H9 (cell line): ENCODE measurements around the gene PLEKHG3. TPM values are rescaled to one million over a fixed set of nuclear protein-coding genes. Genes with fewer than 3 reads are reported as not detected.
A peak's percentile ranks its signal among the peaks of the same experiment; 100 is the strongest.

Source experiments
- DNase-seq: peaks from one replicate; pipeline ENCODE4 v3.0.0-alpha.2; 2017
- H2AFZ ChIP-seq: one replicate; pipeline ENCODE4 v1.6.1; 2013; ENCODE audit warnings: mild to moderate bottlenecking, low read length, control low read depth, moderate library complexity
- H2AK5ac ChIP-seq: 2 replicates; pipeline ENCODE4 v1.6.1; 2013; ENCODE audit warnings: low read length, control low read depth, mixed read lengths; ENCODE audit not compliant: insufficient read length
- H2BK120ac ChIP-seq: one replicate; pipeline ENCODE4 v1.6.1; 2013; ENCODE audit warnings: low read depth, mild to moderate bottlenecking, low read length, control low read depth, inconsistent platforms; ENCODE audit not compliant: poor library complexity, severe bottlenecking
- H2BK12ac ChIP-seq: 2 replicates; pipeline ENCODE4 v1.6.1; 2013; ENCODE audit warnings: low read length, control low read depth, mixed read lengths, low read depth; ENCODE audit not compliant: insufficient read length
- H2BK15ac ChIP-seq: 2 replicates; pipeline ENCODE4 v1.6.1; 2013; ENCODE audit warnings: low read depth, low read length, control low read depth
- H2BK20ac ChIP-seq: one replicate; pipeline ENCODE4 v1.6.1; 2013; ENCODE audit warnings: low read depth, mild to moderate bottlenecking, low read length, control low read depth, inconsistent platforms; ENCODE audit not compliant: poor library complexity, severe bottlenecking
- H2BK5ac ChIP-seq: 2 replicates; pipeline ENCODE4 v1.6.1; 2013; ENCODE audit warnings: low read length, control low read depth, mixed read lengths; ENCODE audit not compliant: insufficient read length
- H3K14ac ChIP-seq: 2 replicates; pipeline ENCODE4 v1.6.1; 2013; ENCODE audit warnings: low read length, control low read depth; ENCODE audit not compliant: insufficient read depth
- H3K18ac ChIP-seq: 2 replicates; pipeline ENCODE4 v1.6.1; 2013; ENCODE audit warnings: low read depth, mild to moderate bottlenecking, mixed read lengths, low read length, control low read depth; ENCODE audit not compliant: insufficient read length
- H3K23ac ChIP-seq: 2 replicates; pipeline ENCODE4 v1.6.1; 2013; ENCODE audit warnings: low read length, control low read depth, mixed read lengths, low read depth; ENCODE audit not compliant: insufficient read length
- H3K23me2 ChIP-seq: 2 replicates; pipeline ENCODE4 v1.6.1; 2013; ENCODE audit warnings: low read depth, mild to moderate bottlenecking, mixed read lengths, low read length, control low read depth; ENCODE audit not compliant: insufficient read length, poor library complexity, severe bottlenecking
- H3K27ac ChIP-seq: 2 replicates; pipeline ENCODE4 v1.5.1; 2013; ENCODE audit warnings: low read length, control low read depth, mixed read lengths, low read depth; ENCODE audit not compliant: insufficient read length
- H3K27me3 ChIP-seq: 2 replicates; pipeline ENCODE4 v1.6.1; 2013; ENCODE audit warnings: low read length, control low read depth, inconsistent platforms; ENCODE audit not compliant: insufficient read depth
- H3K4ac ChIP-seq: 2 replicates; pipeline ENCODE4 v1.6.1; 2013; ENCODE audit warnings: low read depth, mild to moderate bottlenecking, control low read depth, inconsistent platforms, low read length, moderate library complexity
- H3K4me1 ChIP-seq: 2 replicates; pipeline ENCODE4 v1.6.1; 2013; ENCODE audit warnings: low read length, control low read depth, inconsistent platforms; ENCODE audit not compliant: insufficient read depth
- H3K4me2 ChIP-seq: 2 replicates; pipeline ENCODE4 v1.6.1; 2013; ENCODE audit warnings: low read length, control low read depth, mixed read lengths; ENCODE audit not compliant: insufficient read length, insufficient read depth
- H3K56ac ChIP-seq: 2 replicates; pipeline ENCODE4 v1.6.1; 2013; ENCODE audit warnings: low read depth, mild to moderate bottlenecking, mixed read lengths, low read length, control low read depth; ENCODE audit not compliant: insufficient read length
- H3K79me1 ChIP-seq: 2 replicates; pipeline ENCODE4 v1.6.1; 2013; ENCODE audit warnings: low read depth, mild to moderate bottlenecking, moderate library complexity, low read length, control low read depth, inconsistent platforms; ENCODE audit not compliant: insufficient read depth, poor library complexity, severe bottlenecking
- H3K79me2 ChIP-seq: 2 replicates; pipeline ENCODE4 v1.6.1; 2013; ENCODE audit warnings: low read length, control low read depth, inconsistent platforms; ENCODE audit not compliant: insufficient read depth
- H3K9ac ChIP-seq: 2 replicates; pipeline ENCODE4 v1.6.1; 2013; ENCODE audit warnings: low read length, control low read depth, mixed read lengths; ENCODE audit not compliant: insufficient read length; ENCODE audit errors: extremely low read depth
- H3K9me3 ChIP-seq: one replicate; pipeline ENCODE4 v1.6.1; 2013; ENCODE audit warnings: low read depth, low read length, inconsistent platforms; ENCODE audit not compliant: control insufficient read depth
- H3T11ph ChIP-seq: one replicate; pipeline ENCODE4 v1.6.1; 2013; ENCODE audit warnings: mild to moderate bottlenecking, low read length, control low read depth, inconsistent platforms
- H4K20me1 ChIP-seq: one replicate; pipeline ENCODE4 v1.6.1; 2013; ENCODE audit not compliant: control insufficient read depth, insufficient read length, insufficient read depth
- H4K5ac ChIP-seq: 2 replicates; pipeline ENCODE4 v1.6.1; 2013; ENCODE audit warnings: low read depth, mild to moderate bottlenecking, mixed read lengths, low read length, control low read depth; ENCODE audit not compliant: insufficient read length
- H4K8ac ChIP-seq: replicated peaks from 2 replicates; pipeline ENCODE4 v1.6.1; 2013; ENCODE audit warnings: low read length, control low read depth, mixed read lengths, low read depth; ENCODE audit not compliant: insufficient read length
- H4K91ac ChIP-seq: 2 replicates; pipeline ENCODE4 v1.6.1; 2013; ENCODE audit warnings: low read depth, mild to moderate bottlenecking, moderate library complexity, mixed read lengths, low read length, control low read depth; ENCODE audit not compliant: insufficient read length
- H3K27ac Mint-ChIP-seq, 3 experiments: 2 replicates in 2 of 3; 3 replicates in 1 of 3; pipeline ENCODE4 v1.8.0; 2020 to 2021; ENCODE audit warnings: mixed read lengths in 3 of 3, mild to moderate bottlenecking in 1 of 3, moderate library complexity in 1 of 3
- H3K27me3 Mint-ChIP-seq: 2 replicates; pipeline ENCODE4 v1.8.0; 2021; ENCODE audit warnings: low read depth, mild to moderate bottlenecking, moderate library complexity, mixed read lengths
- H3K36me3 Mint-ChIP-seq, 3 experiments: 2 replicates in 2 of 3; 3 replicates in 1 of 3; pipeline ENCODE4 v1.8.0; 2020 to 2021; ENCODE audit warnings: low read depth in 3 of 3, mixed read lengths in 3 of 3; ENCODE audit not compliant: insufficient read depth in 1 of 3
- H3K4me1 Mint-ChIP-seq, 2 experiments: 2 replicates each; pipeline ENCODE4 v1.8.0; 2020; ENCODE audit warnings: mixed read lengths in 2 of 2
- H3K4me3 Mint-ChIP-seq, 2 experiments: 2 replicates in 1 of 2; 3 replicates in 1 of 2; pipeline ENCODE4 v1.8.0; 2020 to 2021; ENCODE audit warnings: mild to moderate bottlenecking in 2 of 2, mixed read lengths in 2 of 2, moderate library complexity in 1 of 2
- H3K9me3 Mint-ChIP-seq, 2 experiments: 2 replicates in 1 of 2; 3 replicates in 1 of 2; pipeline ENCODE4 v1.8.0; 2020; ENCODE audit warnings: mild to moderate bottlenecking in 2 of 2, mixed read lengths in 2 of 2, moderate library complexity in 1 of 2
- WGBS: extraction: QIAGEN DNeasy Blood & Tissue Kit; methylation state at CpG from one replicate; pipeline ENCODE4 v1.1.7; 2013; ENCODE audit warnings: missing lambda C conversion rate, low lambda C conversion rate, mixed read lengths; ENCODE audit not compliant: insufficient read length; ENCODE audit errors: extremely low coverage; 5-methylcytosine and 5-hydroxymethylcytosine counted together
- total RNA-seq: library from RNA; stranded (reverse); gene quantifications from 2 replicates; pipeline ENCODE4 v1.2.1, GENCODE V29; 2021
- TF ChIP-seq, protein P1 (sequence below): fragments of 200-600 bp; sonication (generic); conservative IDR thresholded peaks from 3 replicates; pipeline ENCODE4 v1.8.0; 2021; ENCODE audit warnings: antibody characterized with exemption, mild to moderate bottlenecking

PLEKHG3 gene
- total RNA-seq, 1 experiment from 2014 or later, result 48.5 TPM

DNA sequence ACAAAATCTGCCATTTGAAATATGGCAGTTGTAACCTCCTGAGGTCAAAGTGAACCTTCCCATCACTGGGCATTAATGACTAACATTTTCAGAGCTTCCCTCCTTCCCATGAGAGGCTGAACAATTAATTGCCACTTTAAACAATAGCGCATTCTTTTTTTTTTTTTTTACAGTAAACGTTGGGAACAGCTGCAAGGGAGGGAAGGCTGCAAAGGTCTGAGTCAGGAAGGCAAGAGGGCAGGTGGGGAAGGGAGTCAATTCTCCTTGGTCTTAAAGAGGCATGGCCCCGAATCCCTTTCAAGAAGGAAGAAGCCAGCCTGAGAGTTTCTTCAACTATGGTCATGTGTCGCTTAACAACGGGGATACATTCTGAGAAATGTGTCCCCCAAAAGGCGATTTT lies 41.0 kb upstream of the PLEKHG3 start:
- DNase-seq, result no peak
- 0 out of 7 replicates have a peak overlapping the region, but pooled peaks of 2 of the 3 experiments have one; percentile 6 to 22 for H3K27ac Mint-ChIP-seq
- H3T11ph ChIP-seq, result no peak overlapping the region
- no peaks in the 10 kb centered on the region for H3K79me1 ChIP-seq
- no peak overlapping the region for H2BK5ac ChIP-seq
- no peak overlapping the region for H3K4me2 ChIP-seq
- H3K23me2 ChIP-seq, result no peaks in the 10 kb centered on the region
- H3K79me2 ChIP-seq, result no peaks in the 10 kb centered on the region
- no peak overlapping the region for H2BK15ac ChIP-seq
- H3K27me3 ChIP-seq, result no peaks in the 10 kb centered on the region
- H3K4me1 Mint-ChIP-seq, result peaks cover 15 to 21% of the 10 kb centered on the region in 2 experiments
- H3K18ac ChIP-seq, result no peak overlapping the region
- H3K27me3 Mint-ChIP-seq, result no peaks in the 10 kb centered on the region
- no peak overlapping the region for H4K8ac ChIP-seq
- H3K36me3 Mint-ChIP-seq, result peaks cover 0 to 7% (median 0%) of the 10 kb centered on the region in 3 experiments; a peak in 2 of 7 replicates
- H3K4ac ChIP-seq, result no peak overlapping the region
- no peak overlapping the region for H3K14ac ChIP-seq
- H4K91ac ChIP-seq, result no peak overlapping the region
- no peak overlapping the region for H2AFZ ChIP-seq
- TF ChIP-seq, protein P1, sequence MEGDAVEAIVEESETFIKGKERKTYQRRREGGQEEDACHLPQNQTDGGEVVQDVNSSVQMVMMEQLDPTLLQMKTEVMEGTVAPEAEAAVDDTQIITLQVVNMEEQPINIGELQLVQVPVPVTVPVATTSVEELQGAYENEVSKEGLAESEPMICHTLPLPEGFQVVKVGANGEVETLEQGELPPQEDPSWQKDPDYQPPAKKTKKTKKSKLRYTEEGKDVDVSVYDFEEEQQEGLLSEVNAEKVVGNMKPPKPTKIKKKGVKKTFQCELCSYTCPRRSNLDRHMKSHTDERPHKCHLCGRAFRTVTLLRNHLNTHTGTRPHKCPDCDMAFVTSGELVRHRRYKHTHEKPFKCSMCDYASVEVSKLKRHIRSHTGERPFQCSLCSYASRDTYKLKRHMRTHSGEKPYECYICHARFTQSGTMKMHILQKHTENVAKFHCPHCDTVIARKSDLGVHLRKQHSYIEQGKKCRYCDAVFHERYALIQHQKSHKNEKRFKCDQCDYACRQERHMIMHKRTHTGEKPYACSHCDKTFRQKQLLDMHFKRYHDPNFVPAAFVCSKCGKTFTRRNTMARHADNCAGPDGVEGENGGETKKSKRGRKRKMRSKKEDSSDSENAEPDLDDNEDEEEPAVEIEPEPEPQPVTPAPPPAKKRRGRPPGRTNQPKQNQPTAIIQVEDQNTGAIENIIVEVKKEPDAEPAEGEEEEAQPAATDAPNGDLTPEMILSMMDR, result no peak
- H3K4me1 ChIP-seq, result no peaks in the 10 kb centered on the region
- H4K20me1 ChIP-seq, result no peaks in the 10 kb centered on the region
- H3K9ac ChIP-seq, result no peak overlapping the region
- H3K4me3 Mint-ChIP-seq, result no peak overlapping the region
- H3K23ac ChIP-seq, result no peak overlapping the region
- no peak overlapping the region for H2BK120ac ChIP-seq
- no peaks in the 10 kb centered on the region for H3K9me3 ChIP-seq
- H2AK5ac ChIP-seq, result no peak overlapping the region
- no CpG with 5 or more reads among the region's 6 CpGs for WGBS
- no peak overlapping the region for H3K27ac ChIP-seq
- no peak overlapping the region for H2BK12ac ChIP-seq
- H4K5ac ChIP-seq, result no peak overlapping the region
- H3K56ac ChIP-seq, result no peak overlapping the region
- H2BK20ac ChIP-seq, result no peak overlapping the region
- peaks cover 3% of the 10 kb centered on the region in 2 experiments; a peak in 2 of 5 replicates for H3K9me3 Mint-ChIP-seq
